ENCODE data around the gene YWHAE. TPM values are rescaled to one million over a fixed set of nuclear protein-coding genes. Genes with fewer than 3 reads are reported as not detected.
"Not testable (repeated sequence)": the region's sequence is repeated elsewhere in the genome, so short reads cannot be mapped to it uniquely, and the experiment has no call there.

YWHAE gene
- total RNA-seq, 1 experiment from 2014 or later, result 537 TPM

DNA sequence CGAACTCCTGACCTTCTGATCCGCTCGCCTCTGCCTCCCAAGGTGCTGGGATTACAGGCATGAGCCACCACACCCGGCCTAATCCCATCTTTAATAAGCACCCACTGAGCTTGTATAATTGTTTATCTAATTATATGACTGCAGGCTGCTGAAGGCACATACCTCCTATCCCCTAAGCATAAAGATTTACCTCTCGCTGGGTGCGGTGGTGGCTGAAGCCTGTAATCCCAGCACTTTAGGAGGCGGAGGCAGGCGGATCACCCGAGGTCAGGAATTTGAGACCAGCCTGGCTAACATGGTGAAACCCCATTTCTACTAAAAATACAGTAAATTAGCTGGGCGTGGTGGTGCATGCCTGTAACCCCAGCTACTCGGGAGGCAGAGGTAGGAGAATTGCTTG is 20.1 kb upstream of the YWHAE start:
- Histone ChIP-seq H3K9me3 (ENCODE audit: control insufficient read depth, insufficient read depth, low read depth, low read length) (no peaks in the 10 kb centered on the region), H3K27me3 (ENCODE audit: control insufficient read depth, insufficient read depth, low read length) (no peaks in the 10 kb centered on the region), H3K36me3 (ENCODE audit: control insufficient read depth, insufficient read depth, low read length) (peaks cover 12% of the 10 kb centered on the region), H3K4me3 (ENCODE audit: low read depth in 2 of 2, low read length in 2 of 2) (no peak overlapping the region), H3K4me1 (ENCODE audit: control insufficient read depth, insufficient read depth, low read length) (no peaks in the 10 kb centered on the region), H3K27ac (ENCODE audit: low read length) (no peak overlapping the region)
- intact Hi-C loops (cut with micrococcal nuclease; ENCODE audit: unreplicated experiment) (no loop called here), in situ Hi-C loops (cut with HindIII; ENCODE audit: low pct_unique_long_range_greater_than_20kb, low sequenced_read_pairs) (no loop called here)
- BruUV-seq (replicated peaks), result no TSS peak
- CTCF ChIA-PET, result no interaction called here
- ATAC-seq (no peak), DNase-seq (ENCODE audit: low read depth, low spot score) (no peak)
- TF ChIP-seq TCF7L2 (IDR thresholded peaks at IDR 0.05; ENCODE audit: low read depth, low read length), result no peak
- TF ChIP-seq CTCF (IDR thresholded peaks at IDR 0.05), result no peak
- no peak for TF ChIP-seq SIN3A (IDR thresholded peaks at IDR 0.05; ENCODE audit: borderline replicate concordance, insufficient read depth, low read depth, low read length)
- no peak for TF ChIP-seq POLR2AphosphoS5 (IDR thresholded peaks at IDR 0.05; ENCODE audit: low read depth, low read length)
- TF ChIP-seq REST (IDR thresholded peaks at IDR 0.05; ENCODE audit: insufficient read depth in 1 of 2, low read depth in 2 of 2, low read length in 1 of 2), result no peak
- POLR2A ChIA-PET, result no interaction called here

- in situ Hi-C loops (cut with HindIII; ENCODE audit: low pct_unique_long_range_greater_than_20kb, low sequenced_read_pairs), result not testable (repeated sequence)
- POLR2A ChIA-PET, result interaction anchor here (0.6 kb wide), 1 partner anchor 268 kb away, joined by 11 read pairs; no protein-coding TSS in a partner anchor
These were observed 18.5 kb upstream of the YWHAE start for GRCh38 chr17:1418476-1418875.

DNA sequence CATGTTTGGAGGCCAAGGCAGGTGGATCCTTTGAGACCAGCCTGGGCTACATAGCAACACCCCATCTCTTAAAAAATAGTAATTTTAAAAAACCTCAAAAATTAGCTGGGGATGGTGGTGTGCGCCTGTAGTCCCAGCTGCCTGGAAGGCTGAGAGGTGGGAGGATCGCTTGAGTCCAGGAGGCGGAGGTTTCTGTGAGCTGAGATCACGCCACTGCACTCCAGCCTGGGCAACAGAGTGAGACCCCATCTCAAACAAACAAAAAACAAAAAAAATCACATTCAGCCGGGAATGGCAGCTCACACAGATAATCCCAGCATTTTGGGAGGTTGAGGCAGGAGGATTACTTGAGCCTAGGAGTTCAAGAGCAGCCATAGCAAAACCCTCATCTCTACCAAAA is 16.4 kb upstream of the YWHAE start:
- Histone ChIP-seq H3K4me1 (ENCODE audit: control insufficient read depth, insufficient read depth, low read length) (no peaks in the 10 kb centered on the region; the same call in 1 of the 2 replicates), H3K27ac (ENCODE audit: low read length) (no peak overlapping the region), H3K27me3 (ENCODE audit: control insufficient read depth, insufficient read depth, low read length) (no peaks in the 10 kb centered on the region), H3K4me3 (ENCODE audit: low read depth in 2 of 2, low read length in 2 of 2) (no peak overlapping the region), H3K36me3 (ENCODE audit: control insufficient read depth, insufficient read depth, low read length) (peaks cover 7% of the 10 kb centered on the region), H3K9me3 (ENCODE audit: control insufficient read depth, insufficient read depth, low read depth, low read length) (no peaks in the 10 kb centered on the region)
- TF ChIP-seq REST (IDR thresholded peaks at IDR 0.05; ENCODE audit: insufficient read depth in 1 of 2, low read depth in 2 of 2, low read length in 1 of 2) (no peak), POLR2AphosphoS5 (IDR thresholded peaks at IDR 0.05; ENCODE audit: low read depth, low read length) (no peak), CTCF (IDR thresholded peaks at IDR 0.05) (no peak), SIN3A (IDR thresholded peaks at IDR 0.05; ENCODE audit: borderline replicate concordance, insufficient read depth, low read depth, low read length) (no peak), TCF7L2 (IDR thresholded peaks at IDR 0.05; ENCODE audit: low read depth, low read length) (no peak)
- DNase-seq (ENCODE audit: low read depth, low spot score) (no peak), ATAC-seq (no peak)
- in situ Hi-C loops (cut with HindIII; ENCODE audit: low pct_unique_long_range_greater_than_20kb, low sequenced_read_pairs), result no loop called here
- CTCF ChIA-PET, result interaction anchor here (0.9 kb wide), 1 partner anchor 51 kb away, joined by 4 read pairs; no protein-coding TSS in a partner anchor
- BruUV-seq (replicated peaks), result no TSS peak
- intact Hi-C loops (cut with micrococcal nuclease; ENCODE audit: unreplicated experiment), result no loop called here
- POLR2A ChIA-PET, result no interaction called here

More at GRCh38 chr17:1418476-1418875, 18.5 kb upstream of the YWHAE start:
- H3K4me1 ChIP-seq (ENCODE audit: control insufficient read depth, insufficient read depth, low read length); ATAC-seq; CTCF ChIA-PET; DNase-seq (ENCODE audit: low read depth, low spot score); intact Hi-C loops (cut with micrococcal nuclease; ENCODE audit: unreplicated experiment); H3K4me3 ChIP-seq (ENCODE audit: low read depth in 2 of 2, low read length in 2 of 2); H3K27ac ChIP-seq (ENCODE audit: low read length); H3K9me3 ChIP-seq (ENCODE audit: control insufficient read depth, insufficient read depth, low read depth, low read length); H3K27me3 ChIP-seq (ENCODE audit: control insufficient read depth, insufficient read depth, low read length); BruUV-seq (replicated peaks): not testable (repeated sequence)
- H3K36me3 ChIP-seq (ENCODE audit: control insufficient read depth, insufficient read depth, low read length), result peaks cover 12% of the 10 kb centered on the region

Measured in Panc1 (cell line).